HEK293 (cell line): Measurements from ENCODE around the gene PNPLA2.

Experiments
- ZBTB7A ChIP-seq: fragments of 450-650 bp; formaldehyde crosslinking; IDR thresholded peaks from 2 replicates; pipeline ENCODE4 v1.5.1; 2016; ENCODE audit warnings: low read depth, missing biosample characterization, missing genetic modification characterization
- TF ChIP-seq, protein P1 (sequence below): fragments of 450-650 bp; formaldehyde crosslinking; IDR thresholded peaks from 2 replicates; pipeline ENCODE4 v1.5.1; 2016; ENCODE audit warnings: missing biosample characterization, missing genetic modification characterization, low read depth
- TF ChIP-seq, protein P2 (sequence below): fragments of 450-650 bp; formaldehyde crosslinking; IDR thresholded peaks from 2 replicates; pipeline ENCODE4 v1.5.1; 2016; ENCODE audit warnings: missing biosample characterization, missing genetic modification characterization

DNA sequence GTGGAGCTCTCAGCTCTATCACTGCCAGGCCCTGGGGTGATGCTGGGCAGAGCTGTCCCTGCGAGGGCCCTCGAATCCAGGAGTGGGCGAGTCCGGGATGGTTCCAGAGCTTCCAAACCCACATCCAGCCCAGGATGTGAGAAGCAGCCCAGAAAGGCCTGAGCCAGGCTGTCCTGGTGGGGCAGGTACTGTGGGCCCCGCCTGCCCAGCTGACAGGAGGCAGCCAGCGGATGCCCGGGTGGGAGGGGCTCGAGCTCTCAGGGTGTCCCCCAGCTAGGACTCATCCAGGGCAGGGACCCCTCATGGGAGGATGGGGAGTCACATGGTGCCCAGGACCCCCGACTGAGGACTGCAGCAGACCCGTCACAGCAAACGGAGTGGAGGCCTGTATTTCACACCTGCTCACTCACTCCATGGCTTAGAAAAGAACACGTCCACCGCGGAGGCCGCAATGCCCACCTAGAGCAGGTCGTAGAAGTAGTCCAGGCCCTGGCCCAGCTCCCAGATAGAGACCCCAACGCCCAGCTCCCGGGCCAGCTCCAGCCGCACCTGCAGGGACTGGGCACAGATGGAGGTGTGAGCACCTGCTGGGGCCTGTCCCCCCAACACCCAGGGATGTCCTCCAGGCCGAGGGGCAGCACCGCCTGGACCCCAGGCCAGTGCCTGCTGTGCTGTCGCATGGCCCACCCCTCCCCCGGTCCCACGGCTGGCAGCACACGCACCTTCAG, 50.8 kb downstream of the PNPLA2 start:
- TF ChIP-seq, protein P1, sequence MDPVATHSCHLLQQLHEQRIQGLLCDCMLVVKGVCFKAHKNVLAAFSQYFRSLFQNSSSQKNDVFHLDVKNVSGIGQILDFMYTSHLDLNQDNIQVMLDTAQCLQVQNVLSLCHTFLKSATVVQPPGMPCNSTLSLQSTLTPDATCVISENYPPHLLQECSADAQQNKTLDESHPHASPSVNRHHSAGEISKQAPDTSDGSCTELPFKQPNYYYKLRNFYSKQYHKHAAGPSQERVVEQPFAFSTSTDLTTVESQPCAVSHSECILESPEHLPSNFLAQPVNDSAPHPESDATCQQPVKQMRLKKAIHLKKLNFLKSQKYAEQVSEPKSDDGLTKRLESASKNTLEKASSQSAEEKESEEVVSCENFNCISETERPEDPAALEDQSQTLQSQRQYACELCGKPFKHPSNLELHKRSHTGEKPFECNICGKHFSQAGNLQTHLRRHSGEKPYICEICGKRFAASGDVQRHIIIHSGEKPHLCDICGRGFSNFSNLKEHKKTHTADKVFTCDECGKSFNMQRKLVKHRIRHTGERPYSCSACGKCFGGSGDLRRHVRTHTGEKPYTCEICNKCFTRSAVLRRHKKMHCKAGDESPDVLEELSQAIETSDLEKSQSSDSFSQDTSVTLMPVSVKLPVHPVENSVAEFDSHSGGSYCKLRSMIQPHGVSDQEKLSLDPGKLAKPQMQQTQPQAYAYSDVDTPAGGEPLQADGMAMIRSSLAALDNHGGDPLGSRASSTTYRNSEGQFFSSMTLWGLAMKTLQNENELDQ, result no peak
- no peak for TF ChIP-seq ZBTB7A
- TF ChIP-seq, protein P2, sequence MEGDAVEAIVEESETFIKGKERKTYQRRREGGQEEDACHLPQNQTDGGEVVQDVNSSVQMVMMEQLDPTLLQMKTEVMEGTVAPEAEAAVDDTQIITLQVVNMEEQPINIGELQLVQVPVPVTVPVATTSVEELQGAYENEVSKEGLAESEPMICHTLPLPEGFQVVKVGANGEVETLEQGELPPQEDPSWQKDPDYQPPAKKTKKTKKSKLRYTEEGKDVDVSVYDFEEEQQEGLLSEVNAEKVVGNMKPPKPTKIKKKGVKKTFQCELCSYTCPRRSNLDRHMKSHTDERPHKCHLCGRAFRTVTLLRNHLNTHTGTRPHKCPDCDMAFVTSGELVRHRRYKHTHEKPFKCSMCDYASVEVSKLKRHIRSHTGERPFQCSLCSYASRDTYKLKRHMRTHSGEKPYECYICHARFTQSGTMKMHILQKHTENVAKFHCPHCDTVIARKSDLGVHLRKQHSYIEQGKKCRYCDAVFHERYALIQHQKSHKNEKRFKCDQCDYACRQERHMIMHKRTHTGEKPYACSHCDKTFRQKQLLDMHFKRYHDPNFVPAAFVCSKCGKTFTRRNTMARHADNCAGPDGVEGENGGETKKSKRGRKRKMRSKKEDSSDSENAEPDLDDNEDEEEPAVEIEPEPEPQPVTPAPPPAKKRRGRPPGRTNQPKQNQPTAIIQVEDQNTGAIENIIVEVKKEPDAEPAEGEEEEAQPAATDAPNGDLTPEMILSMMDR (tag by site-specific recombination), result no peak
